Measurements from ENCODE around the gene BEND7.

BEND7 gene

DNA sequence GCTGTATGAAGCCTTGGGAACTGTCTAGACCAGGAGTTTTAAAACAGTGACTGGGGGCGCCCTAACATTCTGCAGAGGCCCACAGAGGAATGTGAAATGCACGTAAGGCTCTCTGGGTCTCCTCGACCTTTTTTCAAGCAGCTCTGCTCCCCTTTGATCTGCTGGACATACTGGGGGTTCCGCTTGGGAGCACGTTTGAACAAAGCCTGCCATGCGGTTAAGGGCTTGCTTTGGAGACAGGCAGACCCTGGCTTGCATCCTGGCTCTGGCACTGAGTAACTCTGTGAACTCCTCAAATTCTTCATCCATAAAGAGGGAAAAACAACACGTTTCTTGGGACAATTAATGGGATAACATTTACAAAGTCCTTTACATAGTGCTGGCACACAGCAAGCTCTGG lies 7.8 kb downstream of the BEND7 start:
- DNase-seq (ENCODE audit: low read depth): no peak

DNA sequence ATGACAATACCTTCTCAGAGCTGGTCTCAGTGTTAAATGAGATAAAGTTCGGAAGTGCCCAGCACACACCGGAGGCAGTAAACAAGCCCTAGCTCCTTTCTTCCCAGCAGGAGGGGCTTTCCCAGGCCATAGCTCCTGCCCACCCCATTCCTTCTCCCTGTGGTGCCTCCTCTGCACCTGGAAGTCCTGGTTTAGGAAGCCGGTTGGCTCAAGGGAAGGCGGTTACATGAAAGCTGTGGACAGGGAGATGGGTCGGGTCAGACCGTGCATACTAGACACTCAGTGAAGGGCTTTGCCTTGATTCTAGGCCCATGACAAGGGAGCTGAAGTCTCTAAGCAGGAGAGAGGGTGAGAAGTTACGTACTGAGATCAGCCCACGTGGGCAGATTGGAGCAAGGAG lies 8.6 kb downstream of the BEND7 start:
- no peak for DNase-seq (ENCODE audit: low read depth)

DNA sequence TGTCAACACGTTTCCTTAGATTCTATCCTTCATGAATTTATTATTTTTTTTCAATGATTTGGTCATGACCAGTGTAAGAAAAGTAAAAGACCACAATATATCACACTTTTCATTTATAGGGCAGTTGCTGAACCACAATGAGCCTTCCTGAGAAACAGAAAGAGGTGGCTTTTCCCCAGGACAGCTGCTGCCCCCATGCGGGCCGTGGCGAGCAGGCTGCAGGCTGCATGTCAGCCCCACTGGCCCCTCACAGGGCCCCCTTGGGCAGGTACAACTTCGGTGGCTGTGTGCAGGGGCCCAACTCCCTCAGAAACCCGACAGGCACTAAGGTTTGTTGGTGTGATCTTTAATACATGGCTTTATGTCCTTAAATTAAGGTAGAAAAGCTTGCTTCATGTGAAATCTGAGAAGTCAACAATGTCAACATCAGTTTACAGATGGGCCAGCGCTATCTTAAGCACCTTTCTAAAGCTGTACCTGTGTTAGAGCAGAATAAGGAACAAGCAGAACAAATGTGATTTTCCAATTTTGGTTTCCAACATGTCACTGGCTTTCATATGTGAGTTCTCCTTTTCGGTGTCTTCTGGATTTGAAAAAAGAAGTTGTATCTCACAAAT lies 10.6 kb downstream of the BEND7 start:
- no peak for DNase-seq (ENCODE audit: low read depth)

DNA sequence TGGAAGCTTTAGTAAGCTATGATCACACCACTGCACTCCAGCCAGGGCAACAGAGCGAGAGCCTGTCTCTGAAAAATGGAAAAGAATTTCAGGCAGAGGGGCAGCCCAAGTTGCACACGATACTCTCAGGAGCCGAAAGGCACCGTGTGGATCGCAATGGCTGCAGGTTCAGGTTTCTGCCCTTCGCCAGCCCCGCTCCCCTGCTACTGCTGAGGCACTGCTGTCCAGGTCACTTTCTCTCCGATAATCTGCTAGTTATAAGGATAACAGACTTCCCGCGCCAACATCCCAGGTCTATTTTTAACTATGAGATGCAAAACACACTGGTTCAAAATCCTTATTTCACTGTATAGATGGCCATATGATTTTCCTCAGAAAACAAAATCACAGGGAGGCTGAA lies 11.1 kb downstream of the BEND7 start:
- no peak for DNase-seq (ENCODE audit: low read depth)

DNA sequence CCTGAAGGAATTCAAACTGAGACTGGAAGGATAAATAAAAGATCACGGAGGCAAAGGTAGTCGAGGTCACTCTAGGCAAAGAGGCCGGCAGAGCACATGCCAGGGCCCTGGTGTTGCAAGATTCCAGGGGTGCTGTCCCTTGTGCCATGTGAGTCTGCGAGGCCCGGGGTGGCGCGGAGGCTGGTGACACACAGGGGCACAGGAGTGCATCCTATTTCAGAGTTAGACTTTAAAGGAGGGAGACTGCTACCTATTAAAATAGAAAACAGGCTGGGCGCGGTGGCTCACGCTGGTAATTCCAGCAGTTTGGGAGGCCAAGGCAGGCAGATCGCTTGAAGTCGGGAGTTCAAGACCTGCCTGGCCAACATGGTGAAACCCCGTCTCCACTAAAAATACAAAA lies 12.6 kb downstream of the BEND7 start:
- DNase-seq (ENCODE audit: low read depth): no peak

DNA sequence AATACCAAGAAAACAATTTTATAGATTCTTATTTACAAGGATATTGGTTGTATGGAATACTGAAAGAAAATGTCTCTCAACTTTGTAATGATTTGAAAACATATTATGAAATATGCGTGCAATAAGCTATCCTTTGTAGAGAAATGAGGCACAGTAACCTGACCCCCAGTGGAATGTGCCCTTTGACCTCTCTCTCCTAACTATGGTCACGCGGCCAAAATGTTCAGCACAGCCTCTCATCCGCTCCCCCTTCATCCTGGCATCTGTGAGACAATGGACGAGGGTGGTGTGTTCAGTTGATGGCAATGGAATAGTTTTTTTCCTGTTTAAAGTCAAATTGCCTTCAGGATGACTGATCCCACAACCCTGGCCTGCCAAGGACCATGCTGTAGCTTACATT lies 13.3 kb downstream of the BEND7 start:
- DNase-seq (ENCODE audit: low read depth): no peak

DNA sequence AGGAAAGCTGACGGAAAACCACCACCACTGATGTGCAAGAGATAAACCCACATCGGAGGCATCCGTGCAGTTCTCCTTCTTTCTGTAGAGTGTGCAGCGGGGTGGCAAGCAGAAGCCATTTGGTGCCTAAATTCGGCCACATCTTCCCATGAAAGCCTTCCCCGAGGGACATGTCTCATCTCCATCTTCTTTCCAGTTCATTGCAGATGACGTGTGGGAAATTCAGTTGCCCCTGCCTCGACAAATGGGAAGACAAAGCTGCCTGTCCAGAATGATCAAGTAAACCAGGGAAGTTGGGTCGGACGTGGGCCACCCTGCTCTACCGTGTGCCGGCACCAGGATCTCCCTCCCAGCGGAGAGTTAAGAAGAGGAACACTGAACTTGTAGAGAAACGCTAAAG lies 14.5 kb downstream of the BEND7 start:
- DNase-seq (ENCODE audit: low read depth): no peak

DNA sequence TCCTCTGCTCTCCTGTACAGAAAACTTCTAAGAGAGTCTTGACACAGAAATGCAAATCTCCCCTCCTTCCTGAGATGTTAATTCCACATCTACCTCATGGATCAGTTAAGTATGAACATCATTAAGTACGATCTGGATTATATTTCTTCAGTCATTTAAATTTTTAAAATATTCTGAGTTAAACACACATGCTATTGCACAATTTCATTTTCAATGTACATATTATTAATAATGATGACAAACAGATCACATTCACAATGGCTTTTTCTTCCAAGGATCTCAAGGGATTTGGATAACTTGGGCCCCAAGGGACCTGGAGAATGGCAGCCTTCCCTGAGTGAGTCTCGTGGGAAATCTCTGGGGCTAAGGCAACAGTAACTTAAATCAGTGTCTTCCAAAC lies 16.2 kb downstream of the BEND7 start:
- no peak for DNase-seq (ENCODE audit: low read depth)

DNA sequence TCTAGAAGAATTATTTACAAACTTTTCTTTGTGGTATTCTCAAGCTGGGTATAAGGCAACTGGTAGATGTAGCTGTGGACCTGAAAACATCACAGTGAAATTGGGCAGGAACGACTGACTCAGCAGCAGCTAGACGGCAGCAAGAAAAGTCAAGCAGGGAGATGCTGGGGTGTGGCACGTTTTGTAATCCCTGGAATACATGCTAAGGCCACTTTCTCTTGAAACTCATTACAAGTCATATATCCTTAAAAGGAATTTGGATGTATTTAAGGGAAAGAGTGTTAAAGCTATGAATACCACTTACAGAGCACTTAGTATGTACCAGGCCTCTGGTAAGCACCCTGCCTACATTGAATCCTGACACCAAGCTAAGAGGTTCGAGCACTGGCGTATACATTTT lies 17.4 kb downstream of the BEND7 start:
- no peak for DNase-seq (ENCODE audit: low read depth)

DNA sequence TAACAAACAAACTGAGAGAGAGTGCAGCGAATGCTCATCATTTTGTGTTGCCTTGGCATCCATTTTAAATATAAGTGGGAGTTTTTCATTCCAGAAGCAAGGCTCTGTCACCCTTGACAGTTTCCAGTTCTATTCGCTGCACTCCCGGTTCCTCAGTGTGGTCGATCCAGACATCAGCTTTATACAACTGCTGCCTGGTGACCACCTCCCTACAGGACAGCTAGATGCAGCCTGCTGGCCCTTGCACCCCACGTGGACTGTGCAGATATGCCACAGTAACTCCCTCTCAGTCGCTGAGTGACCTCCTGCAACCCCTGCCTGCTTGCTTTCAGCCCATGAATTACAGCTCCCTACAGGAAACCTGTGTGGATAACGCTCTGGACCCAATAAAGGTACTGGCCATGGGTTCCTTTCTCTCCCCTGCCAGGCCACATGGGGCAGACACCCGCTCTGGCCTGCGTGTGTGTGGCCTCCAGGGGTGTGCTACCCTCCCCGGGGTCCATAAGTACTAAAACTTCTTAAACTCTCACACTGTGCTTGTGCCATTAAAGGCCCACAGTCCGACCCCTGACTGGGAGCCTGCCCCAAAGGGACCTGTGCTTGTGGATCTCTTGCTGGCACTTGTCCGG lies 23.6 kb downstream of the BEND7 start:
- DNase-seq (ENCODE audit: low read depth): no peak

DNA sequence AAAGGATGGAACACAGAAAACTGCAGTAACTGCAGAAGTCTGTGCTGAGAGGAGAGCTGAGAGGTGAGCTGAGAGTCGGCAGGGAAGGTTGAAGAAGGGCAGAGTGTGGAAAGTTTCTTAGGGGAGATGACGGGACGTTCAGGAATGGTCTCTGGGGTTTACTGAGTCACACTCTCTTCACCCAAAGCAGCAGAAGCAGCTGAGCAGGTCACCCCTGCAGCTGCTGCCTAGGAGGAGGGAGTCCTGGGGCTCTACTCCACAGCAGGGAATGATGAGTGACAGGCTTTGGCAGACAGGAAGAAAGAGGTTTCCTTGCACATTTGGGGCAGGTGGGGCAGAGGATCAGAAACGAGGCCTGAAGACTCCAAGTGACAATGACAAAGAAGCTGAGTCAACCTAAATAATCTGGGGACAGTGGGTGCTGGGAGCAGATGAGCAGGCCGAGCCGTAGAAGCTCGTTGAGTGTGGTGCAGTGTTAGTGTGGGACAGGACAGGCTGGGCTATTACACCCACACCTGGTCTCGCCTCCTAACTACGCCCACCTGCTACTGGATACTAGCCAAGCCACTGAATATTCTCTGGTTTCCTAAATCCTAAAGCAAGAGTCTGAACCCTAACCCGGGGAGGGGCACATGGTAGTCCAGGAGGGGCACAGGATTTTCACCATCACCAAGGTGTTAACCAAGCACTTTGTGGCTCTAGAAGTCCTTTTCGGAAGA lies 24.9 kb downstream of the BEND7 start:
- DNase-seq (ENCODE audit: low read depth): peak; percentile 63

DNA sequence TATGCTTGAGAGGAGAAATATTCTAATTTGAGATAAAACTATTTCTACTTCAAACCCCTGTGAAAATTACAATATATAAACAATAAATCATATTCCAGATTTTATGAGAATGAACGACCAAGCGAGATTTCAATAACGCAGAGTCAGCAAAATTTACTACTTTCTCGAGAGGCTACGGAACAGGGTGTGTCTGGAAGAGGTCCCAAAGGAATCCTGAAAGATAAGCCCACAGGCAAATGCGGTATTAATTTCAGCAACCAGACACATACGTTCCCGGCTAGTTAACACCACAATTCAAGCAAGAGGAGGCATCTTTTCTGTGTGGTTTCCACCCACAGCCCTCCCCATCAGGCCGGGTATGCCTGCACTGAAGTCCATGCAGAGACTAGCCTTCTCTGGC lies 26.4 kb downstream of the BEND7 start:
- DNase-seq (ENCODE audit: low read depth): no peak

DNA sequence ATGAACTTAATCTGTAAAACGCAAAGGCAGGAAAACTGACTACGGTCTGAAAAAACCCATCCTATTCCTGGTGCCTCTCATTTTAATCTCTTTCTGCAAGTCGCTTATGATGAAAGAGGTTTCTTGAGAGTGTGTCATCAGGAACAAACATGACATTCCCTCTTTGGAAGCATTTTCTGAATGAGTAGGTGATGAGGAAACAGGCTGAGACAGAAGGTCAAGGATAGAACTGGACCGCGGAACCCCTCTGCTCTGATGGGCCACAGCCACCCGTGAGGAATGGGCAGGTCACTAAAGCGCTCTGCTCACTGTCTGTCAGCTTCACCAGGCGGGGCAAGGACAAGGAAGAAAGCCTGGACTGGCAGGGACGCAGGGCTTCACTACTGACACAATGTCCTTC lies 28.6 kb downstream of the BEND7 start:
- DNase-seq (ENCODE audit: low read depth): no peak

DNA sequence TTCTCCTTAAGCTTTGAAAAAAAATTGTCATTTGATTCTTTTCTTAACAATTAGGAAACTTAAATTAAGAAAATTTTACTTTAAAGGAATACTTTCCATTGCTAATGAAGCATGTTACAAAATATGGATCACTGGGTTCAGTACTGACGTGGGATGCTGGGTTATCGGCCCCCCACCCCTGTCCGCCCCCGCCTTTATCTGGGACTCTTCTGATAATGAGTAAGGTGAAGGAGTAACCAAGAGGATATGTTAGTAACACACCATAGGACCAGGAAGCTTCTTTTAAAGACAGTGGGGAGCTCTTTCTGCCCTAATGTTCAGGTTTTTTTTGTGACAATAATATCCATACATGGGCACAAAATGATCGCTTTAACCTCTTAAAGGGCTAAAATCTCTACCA lies 29.7 kb downstream of the BEND7 start:
- no peak for DNase-seq (ENCODE audit: low read depth)

DNA sequence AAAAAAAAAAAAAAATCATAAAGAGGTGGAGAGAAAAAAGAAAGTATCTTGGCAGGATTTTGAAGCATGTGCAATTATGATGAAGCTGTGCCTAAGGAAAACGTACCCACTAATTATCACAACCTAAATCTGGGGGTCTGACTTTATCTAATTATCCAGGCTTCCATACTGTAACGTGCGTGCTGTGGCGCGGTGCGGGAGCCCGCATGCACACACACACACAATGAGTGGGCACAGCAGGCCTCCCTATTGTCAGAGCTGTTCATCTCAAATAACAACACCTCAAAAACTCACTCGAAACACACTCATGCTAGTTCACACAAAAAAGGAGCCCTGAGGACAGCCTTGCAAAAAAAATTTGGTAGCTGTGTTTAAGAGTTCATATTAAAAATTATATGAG lies 31.9 kb downstream of the BEND7 start:
- DNase-seq (ENCODE audit: low read depth): no peak

DNA sequence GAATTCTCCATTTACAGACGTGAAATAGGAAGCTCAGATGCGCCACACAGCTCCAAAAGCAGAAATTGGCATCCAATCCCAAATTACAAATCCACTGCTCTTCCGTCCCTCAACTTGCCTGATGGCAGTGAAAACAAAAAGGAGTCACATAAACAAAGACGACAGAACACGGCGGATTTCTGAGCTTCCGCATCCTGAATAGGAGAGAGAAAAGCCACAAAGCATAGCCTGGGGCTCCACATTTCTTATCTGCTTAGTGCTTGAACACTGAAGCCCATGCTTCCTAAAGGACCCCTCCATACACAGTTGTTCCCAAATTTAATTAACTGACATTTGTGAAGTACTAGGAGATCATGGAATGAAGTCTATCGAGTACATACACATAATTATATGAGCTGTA lies 32.6 kb downstream of the BEND7 start:
- no peak for DNase-seq (ENCODE audit: low read depth)

DNA sequence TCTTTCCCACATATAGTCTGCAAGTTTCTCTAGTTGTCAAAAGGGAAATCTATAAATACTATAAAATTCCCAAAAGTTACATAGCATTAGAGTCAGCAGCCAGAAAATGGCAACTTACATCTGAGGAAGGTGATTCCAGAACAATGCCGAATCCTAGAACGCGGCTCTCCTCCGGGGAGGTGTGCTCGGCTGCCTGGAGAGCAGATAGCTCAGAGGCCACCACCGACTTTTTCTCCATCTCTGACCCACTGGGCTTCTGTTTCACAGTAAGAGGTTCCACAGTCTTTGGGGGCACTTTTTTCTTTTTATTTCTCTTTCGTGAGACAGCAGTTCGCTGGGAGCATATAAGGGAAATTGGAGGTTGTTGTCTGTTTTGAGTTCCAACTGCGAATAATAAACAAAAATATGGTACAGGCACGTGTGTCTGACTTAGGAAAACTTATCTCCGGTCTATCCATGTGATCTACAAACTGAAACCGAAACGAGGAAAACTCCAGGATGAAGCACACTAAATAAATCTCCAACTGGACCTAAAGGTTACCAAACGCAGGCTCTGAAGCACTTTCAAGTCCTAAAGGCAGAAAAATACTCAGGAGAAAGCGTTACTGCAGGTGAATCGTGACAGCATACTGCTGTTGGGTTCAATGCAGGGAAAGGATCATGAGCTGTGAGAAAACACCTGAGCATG lies 36.2 kb downstream of the BEND7 start:
- no peak for DNase-seq (ENCODE audit: low read depth)

DNA sequence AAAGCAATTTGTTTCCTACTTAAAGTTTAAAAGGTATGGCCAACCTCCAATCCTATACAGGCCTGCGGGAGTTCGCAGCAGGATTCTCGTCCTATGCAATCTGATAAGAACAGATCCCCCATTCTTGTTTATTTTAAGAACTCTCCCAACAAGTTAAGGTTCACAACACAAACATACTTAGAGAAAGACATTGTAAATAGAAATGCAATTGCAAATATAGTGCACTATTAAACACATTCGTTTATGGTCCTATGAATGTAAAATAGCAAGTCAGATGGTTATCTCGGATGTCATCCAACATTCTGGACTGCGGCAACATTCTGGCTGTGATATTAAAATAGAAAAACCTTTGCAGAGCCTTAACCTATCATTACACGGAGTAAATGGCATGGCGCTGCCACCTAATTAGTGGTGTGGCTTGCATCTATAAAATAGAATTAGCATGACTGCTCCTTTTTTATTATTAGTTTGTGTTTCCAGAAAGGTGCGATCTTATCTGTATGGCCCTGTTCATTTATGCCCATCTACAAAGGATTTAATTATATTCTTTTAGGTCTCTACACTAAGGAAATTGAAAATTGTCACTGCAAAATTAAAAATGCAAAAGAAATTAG lies 37.0 kb downstream of the BEND7 start:
- DNase-seq (ENCODE audit: low read depth): no peak

DNA sequence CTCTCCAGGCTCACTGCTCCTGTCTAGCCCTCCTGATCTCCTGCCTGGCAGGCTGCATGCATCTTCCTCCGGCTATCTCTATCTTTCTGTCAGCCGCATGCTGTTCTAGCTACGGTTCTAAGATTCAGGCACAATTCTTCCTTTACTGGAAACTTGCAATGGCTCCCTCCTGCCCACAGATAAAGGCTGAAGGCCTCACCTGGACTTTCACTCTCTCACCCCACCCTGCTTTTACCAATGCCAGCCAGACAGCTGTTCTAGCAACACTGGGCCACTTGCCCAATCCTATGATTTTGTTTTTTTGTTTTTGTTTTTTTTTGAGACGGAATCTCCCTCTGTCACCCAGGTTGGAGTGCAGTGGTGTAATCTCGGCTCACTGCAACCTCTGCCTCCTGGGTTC lies 38.3 kb downstream of the BEND7 start:
- DNase-seq (ENCODE audit: low read depth): no peak

DNA sequence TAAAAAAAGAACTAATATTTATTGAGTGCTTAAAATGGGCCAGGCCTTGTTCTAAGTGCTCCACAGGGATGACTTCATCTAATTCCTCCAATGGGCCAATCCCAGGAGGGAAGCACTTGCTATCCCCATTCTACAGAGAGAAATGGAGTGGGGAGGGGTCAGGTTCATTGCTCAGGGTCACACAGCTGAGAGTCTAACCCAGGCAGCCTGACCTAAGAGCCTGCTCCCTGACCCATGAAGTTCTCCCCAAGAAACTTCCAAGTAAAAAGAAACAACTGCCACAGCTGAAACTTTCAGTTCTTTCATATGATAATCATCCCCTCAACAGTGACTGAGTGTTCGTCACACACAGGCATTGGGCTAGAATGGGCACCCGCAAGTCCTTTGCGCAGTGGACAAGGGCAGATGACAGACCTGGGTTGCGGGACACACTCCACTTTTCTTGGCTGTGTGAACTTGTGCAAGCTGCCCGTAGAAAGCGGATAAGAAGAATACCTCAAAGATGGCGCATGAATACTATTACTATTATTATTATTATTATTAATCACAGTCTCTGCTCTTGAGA lies 39.7 kb downstream of the BEND7 start:
- no peak for DNase-seq (ENCODE audit: low read depth)

DNA sequence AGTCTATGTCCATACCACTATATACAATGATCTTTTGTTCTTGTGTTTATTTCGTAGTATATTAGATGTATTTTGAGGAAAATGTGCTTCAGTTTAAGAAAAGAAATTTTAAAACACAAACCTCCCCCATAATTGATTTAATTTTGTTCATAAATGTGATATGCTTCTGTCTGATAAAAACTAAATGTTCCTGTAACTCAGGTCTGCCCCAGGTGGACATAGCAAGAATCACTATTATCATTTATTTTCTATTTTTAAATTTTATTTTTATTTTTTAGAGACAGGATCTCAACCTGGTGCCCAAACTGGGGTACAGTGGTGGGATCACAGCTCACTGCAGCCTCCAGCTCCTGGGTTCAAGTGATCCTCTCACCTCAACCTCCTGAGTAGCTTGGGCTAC lies 43.2 kb downstream of the BEND7 start:
- no peak for DNase-seq (ENCODE audit: low read depth)

DNA sequence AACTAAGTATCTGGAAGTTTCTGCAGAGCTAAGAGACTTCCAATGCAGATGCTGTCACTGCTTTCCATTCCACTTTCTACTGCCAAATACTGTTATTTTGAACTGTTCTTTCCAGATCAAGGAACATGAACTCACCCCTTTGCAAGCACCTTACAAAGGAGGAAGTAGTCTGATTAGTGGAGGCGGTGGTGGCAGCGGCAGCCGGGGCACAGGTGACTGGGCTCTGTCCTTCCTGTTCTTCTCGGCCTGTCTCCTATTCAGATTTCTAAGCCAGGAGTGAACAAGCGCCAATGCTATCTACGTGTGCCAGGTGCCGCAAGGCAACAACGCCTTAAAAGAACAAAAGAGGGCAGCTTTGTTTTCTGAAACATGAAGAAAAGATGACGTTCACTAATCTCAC lies 44.9 kb downstream of the BEND7 start:
- DNase-seq (ENCODE audit: low read depth): no peak

All from non-pigmented ciliary epithelial cell (primary cell).